Measurements from ENCODE around the gene SCLT1. TPM values are rescaled to one million over a fixed set of nuclear protein-coding genes. Genes with fewer than 3 reads are reported as not detected.

SCLT1 gene
- polyA plus RNA-seq, 1 of the 3 experiments (the other 2 are of a cell fraction): 2.2 TPM

- Histone ChIP-seq H3K79me2 (ENCODE audit: insufficient read depth) (no peaks in the 10 kb centered on the region), H3F3A (replicated peaks; ENCODE audit: insufficient read depth) (no peaks in the 10 kb centered on the region), H3K27ac (ENCODE audit: low read depth in 2 of 2, low read length in 1 of 2) (no peak overlapping the region), H2AFZ (ENCODE audit: low read depth) (no peak overlapping the region), H4K20me1 (ENCODE audit: insufficient read depth) (no peaks in the 10 kb centered on the region), H3K9me2 (no peaks in the 10 kb centered on the region), H3K4me1 (ENCODE audit: control insufficient read depth in 1 of 2, insufficient read depth in 2 of 2, low read depth in 1 of 2, low read length in 1 of 2) (peaks cover 0 to 4% of the 10 kb centered on the region in 2 experiments; a peak in 2 of 4 replicates), H3K36me3 (replicated peaks in 1 of 2; ENCODE audit: control insufficient read depth in 1 of 2, insufficient read depth in 2 of 2, low read length in 1 of 2) (no peaks in the 10 kb centered on the region), H3K9me3 (no peaks in the 10 kb centered on the region), H3K9ac (no peak overlapping the region), H3K4me3 (ENCODE audit: low read depth in 2 of 2, low read length in 1 of 2) (no peak overlapping the region), H3K4me2 (no peak overlapping the region), H3K27me3 (ENCODE audit: insufficient read depth) (no peaks in the 10 kb centered on the region)
- WGBS (ENCODE audit: low lambda C conversion rate): 80% methylated on average over 1 of the region's 5 CpGs
- ChIA-PET CTCF (interaction anchor here (1.5 kb wide), 1 partner anchor 12 kb away, joined by 3 read pairs; no protein-coding TSS in a partner anchor), POLR2A (no interaction called here)
- TF ChIP-seq JUND (IDR thresholded peaks at IDR 0.05) (no peak), FOXM1 (IDR thresholded peaks at IDR 0.05; ENCODE audit: low read depth) (no peak), POLR2AphosphoS5 (IDR thresholded peaks at IDR 0.05; ENCODE audit: low read depth, low read length) (no peak), RCOR1 (IDR thresholded peaks at IDR 0.05; ENCODE audit: low read length) (no peak), USF2 (IDR thresholded peaks at IDR 0.05; ENCODE audit: borderline replicate concordance, low read depth, low read length) (no peak), MAX (IDR thresholded peaks at IDR 0.05; ENCODE audit: low read depth) (no peak), TCF12 (IDR thresholded peaks at IDR 0.05) (no peak), RFX5 (IDR thresholded peaks at IDR 0.05; ENCODE audit: low read length) (no peak), FOXJ3 (CRISPR knock-in tag; IDR thresholded peaks at IDR 0.05) (no peak), CTCF (IDR thresholded peaks at IDR 0.05) (no peak), NFIC (IDR thresholded peaks at IDR 0.05; ENCODE audit: borderline replicate concordance) (no peak), FOSL2 (IDR thresholded peaks at IDR 0.05; ENCODE audit: borderline replicate concordance, low read depth) (no peak), TAF1 (IDR thresholded peaks at IDR 0.05; ENCODE audit: borderline replicate concordance, low read depth, low read length) (no peak), GATA2 (CRISPR knock-in tag; IDR thresholded peaks at IDR 0.05) (no peak), EZH2phosphoT487 (IDR thresholded peaks at IDR 0.05; ENCODE audit: borderline replicate concordance, low read depth) (no peak), RXRA (IDR thresholded peaks at IDR 0.05; ENCODE audit: borderline replicate concordance, low read depth) (no peak), CHD2 (IDR thresholded peaks at IDR 0.05; ENCODE audit: low read length, partially characterized antibody) (no peak)
- no peak for DNase-seq
Observed at GRCh38 chr4:129117705-129118104, 24.4 kb upstream of the SCLT1 start.
